AG09309 (cell line): ENCODE results near the gene PXT1.

Source experiments
- DNase-seq: peaks from one replicate; pipeline ENCODE4 v3.0.0-alpha.2; 2010; ENCODE audit warnings: low read depth
- H3K4me3 ChIP-seq: 2 replicates; pipeline ENCODE4 v1.5.1; 2011; ENCODE audit warnings: mild to moderate bottlenecking, low read depth, low read length, moderate library complexity; ENCODE audit not compliant: control insufficient read depth
- CTCF ChIP-seq: IDR thresholded peaks from 2 replicates; pipeline ENCODE4 v1.5.1; 2011; ENCODE audit warnings: mild to moderate bottlenecking, low read depth, low read length, inconsistent platforms; ENCODE audit not compliant: insufficient read depth, control insufficient read depth; ENCODE audit errors: missing control alignments

The PXT1 gene

GRCh38 chr6:36357872-36358225 is 84.8 kb downstream of the PXT1 start:
- no peak for DNase-seq
- TF ChIP-seq CTCF = no peak

GRCh38 chr6:36355819-36356218 is 86.8 kb downstream of the PXT1 start:
- DNase-seq = peak; percentile 67
- no peak overlapping the region for H3K4me3 ChIP-seq
- TF ChIP-seq CTCF = no peak

More at GRCh38 chr6:36357872-36358225, 84.8 kb downstream of the PXT1 start:
- H3K4me3 ChIP-seq = no peak overlapping the region

GRCh38 chr6:36353411-36353915 is 89.2 kb downstream of the PXT1 start:
- no peak for TF ChIP-seq CTCF
- DNase-seq = no peak
- H3K4me3 ChIP-seq = no peak overlapping the region

GRCh38 chr6:36352477-36353157 is 90.0 kb downstream of the PXT1 start:
- no peak for DNase-seq
- no peak for TF ChIP-seq CTCF
- H3K4me3 ChIP-seq = no peak overlapping the region

- no peak overlapping the region for H3K4me3 ChIP-seq
- no peak for TF ChIP-seq CTCF
- peak; percentile 89 for DNase-seq
These were observed 91.7 kb downstream of the PXT1 start for GRCh38 chr6:36350681-36351571.

GRCh38 chr6:36350082-36350481 is 92.6 kb downstream of the PXT1 start:
- DNase-seq = no peak
- H3K4me3 ChIP-seq = no peak overlapping the region
- TF ChIP-seq CTCF = no peak
